Endothelial cell (in vitro differentiated cells): ENCODE data around the gene CT55. TPM values are rescaled to one million over a fixed set of nuclear protein-coding genes. Genes with fewer than 3 reads are reported as not detected.
"Not testable (repeated sequence)": the region's sequence is repeated elsewhere in the genome, so short reads cannot be mapped to it uniquely, and the experiment has no call there.

Source experiments
- DNase-seq: peaks from one replicate; pipeline ENCODE4 v3.0.0; 2021; ENCODE audit warnings: low spot score
- H3K27ac Mint-ChIP-seq: one replicate; pipeline ENCODE4 v1.8.0; 2021; ENCODE audit warnings: mixed read lengths, inconsistent platforms; ENCODE audit not compliant: unreplicated experiment
- H3K27me3 Mint-ChIP-seq: one replicate; pipeline ENCODE4 v1.8.0; 2021; ENCODE audit warnings: mild to moderate bottlenecking, moderate library complexity, mixed read lengths, inconsistent platforms; ENCODE audit not compliant: unreplicated experiment
- H3K36me3 Mint-ChIP-seq: one replicate; pipeline ENCODE4 v1.8.0; 2021; ENCODE audit warnings: mild to moderate bottlenecking, low read depth, mixed read lengths, inconsistent platforms; ENCODE audit not compliant: unreplicated experiment
- H3K4me1 Mint-ChIP-seq: one replicate; pipeline ENCODE4 v1.8.0; 2021; ENCODE audit warnings: mild to moderate bottlenecking, mixed read lengths, inconsistent platforms; ENCODE audit not compliant: unreplicated experiment
- H3K4me3 Mint-ChIP-seq: one replicate; pipeline ENCODE4 v1.8.0; 2021; ENCODE audit warnings: mild to moderate bottlenecking, mixed read lengths, inconsistent platforms; ENCODE audit not compliant: unreplicated experiment
- H3K9me3 Mint-ChIP-seq: one replicate; pipeline ENCODE4 v1.8.0; 2021; ENCODE audit warnings: mixed read lengths, inconsistent platforms; ENCODE audit not compliant: unreplicated experiment
- CTCF ChIP-seq: fragments of 200-600 bp; sonication (generic); IDR thresholded peaks from one replicate; pipeline ENCODE4 v1.5.0; 2021; ENCODE audit warnings: antibody characterized with exemption; ENCODE audit not compliant: unreplicated experiment
- total RNA-seq: library from RNA; stranded (reverse); fragmentation: NEBNext Ultra II Directional; extraction: Animal tissue kit (Norgen Biotek cat#: 25700); gene quantifications from one replicate; pipeline ENCODE4 v1.2.1, GENCODE V29; 2021; ENCODE audit not compliant: unreplicated experiment

The CT55 gene
- total RNA-seq, 1 donor from 2014 or later = 0.21 TPM

- H3K36me3 Mint-ChIP-seq = peaks cover 2% of the 10 kb centered on the region
- TF ChIP-seq CTCF = no peak
- no peak overlapping the region for H3K27ac Mint-ChIP-seq
- DNase-seq = no peak
- peaks cover 25% of the 10 kb centered on the region for H3K4me1 Mint-ChIP-seq
- no peaks in the 10 kb centered on the region for H3K9me3 Mint-ChIP-seq
- no peak overlapping the region for H3K4me3 Mint-ChIP-seq
- peaks cover 4% of the 10 kb centered on the region for H3K27me3 Mint-ChIP-seq
Observed at GRCh38 chrX:135193740-135194139, 22.5 kb upstream of the CT55 start.

- DNase-seq = no peak
- Mint-ChIP-seq H3K9me3 (no peaks in the 10 kb centered on the region), H3K4me3 (no peak overlapping the region), H3K36me3 (peaks cover 2% of the 10 kb centered on the region), H3K27ac (no peak overlapping the region), H3K27me3 (peaks cover 3% of the 10 kb centered on the region), H3K4me1 (peaks cover 16% of the 10 kb centered on the region)
- no peak for TF ChIP-seq CTCF
Observed at GRCh38 chrX:135191838-135192237, 20.6 kb upstream of the CT55 start.

- H3K27ac Mint-ChIP-seq = no peak overlapping the region
- H3K4me1 Mint-ChIP-seq = peaks cover 19% of the 10 kb centered on the region
- H3K4me3 Mint-ChIP-seq = no peak overlapping the region
- TF ChIP-seq CTCF = peak; percentile 35
- H3K9me3 Mint-ChIP-seq = no peaks in the 10 kb centered on the region
- no peaks in the 10 kb centered on the region for H3K27me3 Mint-ChIP-seq
- no peaks in the 10 kb centered on the region for H3K36me3 Mint-ChIP-seq
- peak; percentile 38 for DNase-seq
Observed at GRCh38 chrX:135185795-135186443, 14.7 kb upstream of the CT55 start.

- no peak for DNase-seq
- no peak for TF ChIP-seq CTCF
- peaks cover 25% of the 10 kb centered on the region for H3K4me1 Mint-ChIP-seq
- no peak overlapping the region for H3K4me3 Mint-ChIP-seq
- no peaks in the 10 kb centered on the region for H3K36me3 Mint-ChIP-seq
- no peaks in the 10 kb centered on the region for H3K27me3 Mint-ChIP-seq
- no peak overlapping the region for H3K27ac Mint-ChIP-seq
- H3K9me3 Mint-ChIP-seq = no peaks in the 10 kb centered on the region
Observed at GRCh38 chrX:135178636-135179035, 7.4 kb upstream of the CT55 start.

- Mint-ChIP-seq H3K4me1 (peaks cover 27% of the 10 kb centered on the region), H3K4me3 (no peak overlapping the region), H3K9me3 (no peaks in the 10 kb centered on the region), H3K36me3 (no peaks in the 10 kb centered on the region), H3K27me3 (no peaks in the 10 kb centered on the region), H3K27ac (no peak overlapping the region)
- DNase-seq = no peak
- no peak for TF ChIP-seq CTCF
Observed at GRCh38 chrX:135170468-135170867, 730 bp downstream of the CT55 start.

- not testable (repeated sequence) for H3K36me3 Mint-ChIP-seq
Observed at GRCh38 chrX:135169534-135169933, 1.7 kb downstream of the CT55 start.

More at GRCh38 chrX:135169534-135169933, 1.7 kb downstream of the CT55 start:
- H3K4me1 Mint-ChIP-seq = peaks cover 27% of the 10 kb centered on the region
- DNase-seq, H3K4me3 Mint-ChIP-seq, H3K9me3 Mint-ChIP-seq, H3K27ac Mint-ChIP-seq, H3K27me3 Mint-ChIP-seq: not testable (repeated sequence)
